OCI-LY1 (cell line): Measurements from ENCODE around the gene EML4.

Source experiments
- H2AFZ ChIP-seq: fragments of 200-600 bp; sonication (generic), shearing (Covaris generic); 2 replicates; pipeline ENCODE4 v1.6.0; 2014; ENCODE audit warnings: antibody characterized with exemption, mild to moderate bottlenecking, low read length
- H3F3A ChIP-seq: fragments of 200-600 bp; sonication (generic), shearing (Covaris generic); 2 replicates; pipeline ENCODE4 v1.6.0; 2014; ENCODE audit warnings: mild to moderate bottlenecking, antibody characterized with exemption, low read length, moderate library complexity; ENCODE audit not compliant: insufficient read depth
- H3K27ac ChIP-seq: fragments of 200-600 bp; sonication (generic); 2 replicates; pipeline ENCODE4 v1.5.1; 2014; ENCODE audit warnings: low read length, mixed run types, mild to moderate bottlenecking, low read depth; ENCODE audit not compliant: poor library complexity, severe bottlenecking
- H3K27me3 ChIP-seq: fragments of 200-600 bp; sonication (generic); 2 replicates; pipeline ENCODE4 v1.6.0; 2014; ENCODE audit warnings: antibody characterized with exemption, mild to moderate bottlenecking, low read length, moderate library complexity; ENCODE audit not compliant: insufficient read depth
- H3K36me3 ChIP-seq: fragments of 200-600 bp; sonication (generic); 2 replicates; pipeline ENCODE4 v1.6.1; 2014; ENCODE audit warnings: mild to moderate bottlenecking, antibody characterized with exemption, low read length, moderate library complexity, mixed read lengths; ENCODE audit not compliant: insufficient read depth
- H3K4me1 ChIP-seq: fragments of 200-600 bp; sonication (generic); 2 replicates; pipeline ENCODE4 v1.5.1; 2014; ENCODE audit warnings: mild to moderate bottlenecking, low read length, moderate library complexity; ENCODE audit not compliant: insufficient read depth, severe bottlenecking
- H3K4me2 ChIP-seq: fragments of 200-600 bp; sonication (generic), shearing (Covaris generic); 2 replicates; pipeline ENCODE4 v1.6.1; 2014; ENCODE audit warnings: low read length
- H3K4me3 ChIP-seq: fragments of 200-600 bp; sonication (generic); 2 replicates; pipeline ENCODE4 v1.5.1; 2014; ENCODE audit warnings: low read length, low read depth, mild to moderate bottlenecking, mixed read lengths; ENCODE audit not compliant: poor library complexity, severe bottlenecking
- H3K79me2 ChIP-seq: fragments of 200-600 bp; shearing (Covaris generic); 2 replicates; pipeline ENCODE4 v1.6.1; 2016; ENCODE audit warnings: mixed run types, low read length, mixed read lengths; ENCODE audit not compliant: insufficient read depth
- H3K9ac ChIP-seq: fragments of 200-600 bp; sonication (generic), shearing (Covaris generic); 2 replicates; pipeline ENCODE4 v1.6.1; 2014; ENCODE audit warnings: mild to moderate bottlenecking, low read length, mixed read lengths
- H3K9me2 ChIP-seq: fragments of 200-600 bp; sonication (generic), shearing (Covaris generic); 2 replicates; pipeline ENCODE4 v1.6.1; 2014; ENCODE audit warnings: low read depth, mild to moderate bottlenecking, low read length, mixed read lengths
- H3K9me3 ChIP-seq: fragments of 200-600 bp; shearing (Covaris generic); 2 replicates; pipeline ENCODE4 v1.6.1; 2014; ENCODE audit warnings: low read length, mixed read lengths
- H4K20me1 ChIP-seq: fragments of 200-600 bp; sonication (generic), shearing (Covaris generic); 2 replicates; pipeline ENCODE4 v1.6.0; 2016; ENCODE audit warnings: mild to moderate bottlenecking, low read length; ENCODE audit not compliant: insufficient read depth
- CTCF ChIP-seq: fragments of 200-600 bp; sonication (generic), shearing (Covaris generic); IDR thresholded peaks from 2 replicates; pipeline ENCODE4 v1.5.1; 2017; ENCODE audit warnings: mild to moderate bottlenecking, antibody characterized with exemption, low read length, moderate library complexity, mixed read lengths
- EZH2 ChIP-seq: fragments of 200-600 bp; sonication (generic), shearing (Covaris generic); IDR thresholded peaks from 2 replicates; pipeline ENCODE4 v1.8.0; 2017; ENCODE audit warnings: borderline replicate concordance, mixed run types, mild to moderate bottlenecking, antibody characterized with exemption, low read length, moderate library complexity, mixed read lengths

Gene EML4

GRCh38 chr2:42223067-42223854 is 54.1 kb downstream of the EML4 start:
- Histone ChIP-seq H3K9me2 (no peaks in the 10 kb centered on the region), H3K4me1 (no peaks in the 10 kb centered on the region), H2AFZ (no peak overlapping the region), H4K20me1 (no peaks in the 10 kb centered on the region), H3F3A (no peaks in the 10 kb centered on the region), H3K79me2 (no peaks in the 10 kb centered on the region), H3K4me2 (no peak overlapping the region), H3K27ac (no peak overlapping the region), H3K27me3 (no peaks in the 10 kb centered on the region), H3K36me3 (no peaks in the 10 kb centered on the region), H3K4me3 (no peak overlapping the region), H3K9ac (no peak overlapping the region), H3K9me3 (no peaks in the 10 kb centered on the region)
- no peak for TF ChIP-seq CTCF
- TF ChIP-seq EZH2 = no peak

- Histone ChIP-seq H3K9me2 (no peaks in the 10 kb centered on the region), H3K9ac (no peak overlapping the region), H3K27ac (no peak overlapping the region), H3K27me3 (no peaks in the 10 kb centered on the region), H3F3A (no peaks in the 10 kb centered on the region), H3K9me3 (no peaks in the 10 kb centered on the region), H2AFZ (no peak overlapping the region), H4K20me1 (no peaks in the 10 kb centered on the region), H3K79me2 (no peaks in the 10 kb centered on the region), H3K4me2 (no peak overlapping the region), H3K36me3 (no peaks in the 10 kb centered on the region), H3K4me1 (no peaks in the 10 kb centered on the region), H3K4me3 (no peak overlapping the region)
- TF ChIP-seq EZH2 (no peak), CTCF (no peak)
Measured at GRCh38 chr2:42223855-42224268, 54.7 kb downstream of the EML4 start.

GRCh38 chr2:42224422-42225067 is 55.4 kb downstream of the EML4 start:
- no peaks in the 10 kb centered on the region for H3K79me2 ChIP-seq
- H3K9me2 ChIP-seq = no peaks in the 10 kb centered on the region
- H3K4me1 ChIP-seq = no peaks in the 10 kb centered on the region
- H3K9ac ChIP-seq = no peak overlapping the region
- TF ChIP-seq EZH2 = no peak
- no peak for TF ChIP-seq CTCF
- no peak overlapping the region for H3K27ac ChIP-seq
- no peaks in the 10 kb centered on the region for H3F3A ChIP-seq
- H3K9me3 ChIP-seq = no peaks in the 10 kb centered on the region
- H4K20me1 ChIP-seq = no peaks in the 10 kb centered on the region
- no peak overlapping the region for H2AFZ ChIP-seq
- H3K4me2 ChIP-seq = no peak overlapping the region
- H3K36me3 ChIP-seq = no peaks in the 10 kb centered on the region
- no peak overlapping the region for H3K4me3 ChIP-seq
- no peaks in the 10 kb centered on the region for H3K27me3 ChIP-seq
